T-helper 2 cell treated with Interferon-gamma antibody and Interleukin-4, amounts not matched to agents 100 ng/mL and 5 ng/mL, for 36 hours (primary cell): Measurements from ENCODE around the gene VWA3A. TPM values are rescaled to one million over a fixed set of nuclear protein-coding genes. Genes with fewer than 3 reads are reported as not detected.
"Not testable (repeated sequence)": the region's sequence is repeated elsewhere in the genome, so short reads cannot be mapped to it uniquely, and the experiment has no call there.

Source experiments
- intact Hi-C: fragments of 100-400 bp; cut with micrococcal nuclease; formaldehyde crosslinking; loops from one replicate; pipeline ENCODE4 v1.15.1; 2023
- total RNA-seq: library from RNA; stranded (reverse); gene quantifications from 2 replicates; pipeline ENCODE4 v1.2.3, GENCODE V29; 2022

Gene VWA3A
- total RNA-seq, 1 donor from 2014 or later = not detected

- intact Hi-C loops = loop anchor here (1.0 to 2.0 kb wide), 4 partner anchors 10 to 178 kb away; partner anchors contain the start of genes CDR2, EEF2K and POLR3E
These were observed 103.6 kb downstream of the VWA3A start for GRCh38 chr16:22195695-22196558.

- intact Hi-C loops = not testable (repeated sequence)
These were observed 104.3 kb downstream of the VWA3A start for GRCh38 chr16:22196559-22197168.

- intact Hi-C loops = no loop called here
These were observed 106.4 kb downstream of the VWA3A start for GRCh38 chr16:22198547-22199293.

GRCh38 chr16:22202261-22202637, 109.9 kb downstream of the VWA3A start:
- intact Hi-C loops = no loop called here

GRCh38 chr16:22203091-22203490, 110.8 kb downstream of the VWA3A start:
- intact Hi-C loops = no loop called here

- intact Hi-C loops = no loop called here
These were observed 111.8 kb downstream of the VWA3A start for GRCh38 chr16:22204091-22204655.

- intact Hi-C loops = loop anchor here (1.0 to 5.0 kb wide), 4 partner anchors 10 to 92 kb away; partner anchors contain the start of gene POLR3E
These were observed 113.3 kb downstream of the VWA3A start for GRCh38 chr16:22205577-22206012.

GRCh38 chr16:22206013-22206841, 113.9 kb downstream of the VWA3A start, which contains the start of gene EEF2K:
Gene EEF2K (plus strand): TSS chr16:22206278. CDS start chr16:22225730, 19,452 bp downstream.
- intact Hi-C loops = loop anchor here (1.0 to 5.0 kb wide), 4 partner anchors 11 to 91 kb away; partner anchors contain the start of gene POLR3E

Other genes starting within 250 kb of the VWA3A start
- 206 and 220 TPM in 2 replicates for gene NPIPB4, start 234.8 kb upstream of the VWA3A start, total RNA-seq
- gene UQCRC2, start 139.2 kb upstream of the VWA3A start, total RNA-seq = 238 and 241 TPM in 2 replicates
- not detected in 2 replicates for gene PDZD9, start 91.4 kb upstream of the VWA3A start, total RNA-seq
- gene MOSMO, start 84.4 kb upstream of the VWA3A start, total RNA-seq = 10.1 and 12.9 TPM in 2 replicates
- 0.07 TPM in 1 of 2 replicates, not detected in the other for gene SDR42E2, start 70.0 kb downstream of the VWA3A start, total RNA-seq
- gene EEF2K, start 113.7 kb downstream of the VWA3A start, total RNA-seq = 30.7 and 31.2 TPM in 2 replicates
- 63.1 and 68.0 TPM in 2 replicates for gene POLR3E, start 204.9 kb downstream of the VWA3A start, total RNA-seq